ENCODE results near the gene DACH2. TPM values are rescaled to one million over a fixed set of nuclear protein-coding genes. Genes with fewer than 3 reads are reported as not detected.

The DACH2 gene
- total RNA-seq, 4 donors from 2014 or later = 0.27 TPM; not detected in 3

DNA sequence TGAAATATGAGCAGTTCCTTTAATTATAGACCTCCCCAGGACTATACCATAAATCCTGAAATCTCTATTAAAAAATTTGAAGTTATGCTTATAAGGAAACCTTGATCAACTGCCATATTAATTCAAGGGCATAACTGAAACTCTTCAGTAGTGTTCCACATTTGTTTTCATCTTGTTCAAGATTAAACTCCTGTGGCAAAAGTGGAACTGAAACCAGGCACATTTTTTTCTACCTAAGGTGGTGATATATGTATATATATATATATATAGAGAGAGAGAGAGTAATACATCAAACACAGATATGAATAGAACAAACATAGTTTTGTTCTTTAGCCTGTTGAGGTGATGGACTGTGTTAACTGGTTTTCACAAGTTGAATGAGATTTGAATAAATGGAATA lies 287.9 kb downstream of the DACH2 start:
- Histone ChIP-seq H3K4me1 (no peaks in the 10 kb centered on the region), H3K27me3 (no peaks in the 10 kb centered on the region), H3K27ac (no peak overlapping the region), H3K9me3 (no peaks in the 10 kb centered on the region), H3K36me3 (no peaks in the 10 kb centered on the region), H3K4me3 (no peak overlapping the region)
- TF ChIP-seq EP300 (IDR thresholded peaks at IDR 0.05) (no peak), POLR2A (IDR thresholded peaks at IDR 0.05) (no peak), POLR2AphosphoS5 (IDR thresholded peaks at IDR 0.05) (no peak)
- TF ChIP-seq, protein P1, sequence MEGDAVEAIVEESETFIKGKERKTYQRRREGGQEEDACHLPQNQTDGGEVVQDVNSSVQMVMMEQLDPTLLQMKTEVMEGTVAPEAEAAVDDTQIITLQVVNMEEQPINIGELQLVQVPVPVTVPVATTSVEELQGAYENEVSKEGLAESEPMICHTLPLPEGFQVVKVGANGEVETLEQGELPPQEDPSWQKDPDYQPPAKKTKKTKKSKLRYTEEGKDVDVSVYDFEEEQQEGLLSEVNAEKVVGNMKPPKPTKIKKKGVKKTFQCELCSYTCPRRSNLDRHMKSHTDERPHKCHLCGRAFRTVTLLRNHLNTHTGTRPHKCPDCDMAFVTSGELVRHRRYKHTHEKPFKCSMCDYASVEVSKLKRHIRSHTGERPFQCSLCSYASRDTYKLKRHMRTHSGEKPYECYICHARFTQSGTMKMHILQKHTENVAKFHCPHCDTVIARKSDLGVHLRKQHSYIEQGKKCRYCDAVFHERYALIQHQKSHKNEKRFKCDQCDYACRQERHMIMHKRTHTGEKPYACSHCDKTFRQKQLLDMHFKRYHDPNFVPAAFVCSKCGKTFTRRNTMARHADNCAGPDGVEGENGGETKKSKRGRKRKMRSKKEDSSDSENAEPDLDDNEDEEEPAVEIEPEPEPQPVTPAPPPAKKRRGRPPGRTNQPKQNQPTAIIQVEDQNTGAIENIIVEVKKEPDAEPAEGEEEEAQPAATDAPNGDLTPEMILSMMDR (IDR thresholded peaks at IDR 0.05) = no peak
- ATAC-seq = no peak

DNA sequence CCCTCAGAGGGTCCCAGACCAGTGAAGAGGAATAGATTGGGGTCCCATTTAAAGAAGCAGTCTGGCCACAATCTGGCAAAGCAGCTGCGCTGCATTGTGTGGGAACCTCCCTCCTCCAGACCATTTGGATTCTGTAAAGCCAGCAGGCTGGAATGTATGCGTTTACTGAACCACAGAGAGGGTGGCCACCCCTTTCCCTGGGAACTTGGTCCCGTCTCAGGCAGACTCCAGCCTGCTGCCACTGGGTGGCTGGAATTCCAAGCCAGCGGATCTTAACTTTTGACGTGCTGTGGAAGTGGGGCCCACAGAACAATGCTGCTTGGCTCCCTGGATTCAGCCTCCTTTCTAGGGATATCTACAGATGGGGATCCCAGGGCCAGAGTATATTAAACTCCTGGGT lies 307.2 kb downstream of the DACH2 start:
- no peak for ATAC-seq
- H3K27ac ChIP-seq = no peak overlapping the region
- no CpG with 5 or more reads among the region's 5 CpGs for WGBS, 2 donors (ENCODE audit: low coverage in 1 of 2)
- no peak for TF ChIP-seq EP300 (IDR thresholded peaks at IDR 0.05)
- no peak for TF ChIP-seq POLR2A (IDR thresholded peaks at IDR 0.05)
- no peak for TF ChIP-seq POLR2AphosphoS5 (IDR thresholded peaks at IDR 0.05)
- TF ChIP-seq, protein P1 (IDR thresholded peaks at IDR 0.05) = no peak
- no peaks in the 10 kb centered on the region for H3K36me3 ChIP-seq
- H3K4me3 ChIP-seq = no peak overlapping the region
- H3K4me1 ChIP-seq = no peaks in the 10 kb centered on the region
- H3K27me3 ChIP-seq = no peaks in the 10 kb centered on the region
- no peaks in the 10 kb centered on the region for H3K9me3 ChIP-seq

DNA sequence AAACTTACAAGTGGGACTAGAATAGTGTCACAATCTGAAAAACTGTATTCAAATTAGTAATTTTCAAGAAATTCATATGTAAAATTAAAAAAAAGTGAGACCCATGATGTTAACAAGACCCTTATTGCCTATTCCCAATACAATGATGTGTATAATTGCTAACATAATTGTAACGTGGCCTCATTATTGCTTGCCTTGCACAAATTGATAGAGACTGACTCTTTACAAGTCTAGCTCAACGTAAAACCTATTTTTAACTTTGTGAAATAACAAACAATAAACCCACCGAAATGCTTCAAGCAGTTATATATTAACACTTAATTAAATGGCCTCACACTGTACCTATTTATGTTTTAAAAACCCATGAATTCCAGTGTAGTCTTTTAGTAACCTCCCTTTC lies 312.5 kb downstream of the DACH2 start:
- Histone ChIP-seq H3K4me3 (no peak overlapping the region), H3K27ac (no peak overlapping the region), H3K9me3 (no peaks in the 10 kb centered on the region), H3K4me1 (no peaks in the 10 kb centered on the region), H3K36me3 (no peaks in the 10 kb centered on the region), H3K27me3 (no peaks in the 10 kb centered on the region)
- no peak for ATAC-seq
- TF ChIP-seq, protein P1 (IDR thresholded peaks at IDR 0.05) = no peak
- TF ChIP-seq POLR2AphosphoS5 (IDR thresholded peaks at IDR 0.05) = no peak
- TF ChIP-seq POLR2A (IDR thresholded peaks at IDR 0.05) = no peak
- no peak for TF ChIP-seq EP300 (IDR thresholded peaks at IDR 0.05)
- WGBS, 2 donors (ENCODE audit: low coverage in 1 of 2) = 34 to 41% methylated on average over 3 of the region's 3 CpGs

DNA sequence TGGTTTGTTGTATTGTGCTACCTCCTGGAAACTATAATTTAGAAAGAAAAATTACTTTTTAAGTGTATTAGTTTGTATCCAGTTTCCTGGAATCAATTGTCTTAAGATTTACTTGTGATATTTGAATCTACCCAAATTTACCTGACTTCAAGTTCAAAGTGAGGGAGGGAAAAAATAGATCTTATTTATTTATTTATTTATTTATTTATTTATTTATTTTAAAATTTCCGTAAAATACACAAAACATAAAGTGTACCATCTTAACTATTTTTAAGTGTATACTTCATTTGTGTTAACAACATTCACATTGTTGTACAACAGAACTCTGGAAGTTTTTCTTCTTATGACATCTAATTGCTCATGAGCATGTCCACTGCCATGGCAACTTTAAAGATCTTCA lies 356.0 kb downstream of the DACH2 start:
- no peaks in the 10 kb centered on the region for H3K9me3 ChIP-seq
- H3K36me3 ChIP-seq = no peaks in the 10 kb centered on the region
- ATAC-seq = no peak
- 75 to 89% methylated on average over 1 of the region's 1 CpG for WGBS, 2 donors (ENCODE audit: low coverage in 1 of 2)
- H3K27ac ChIP-seq = no peak overlapping the region
- H3K4me3 ChIP-seq = no peak overlapping the region
- no peaks in the 10 kb centered on the region for H3K4me1 ChIP-seq
- TF ChIP-seq POLR2A (IDR thresholded peaks at IDR 0.05) (no peak), POLR2AphosphoS5 (IDR thresholded peaks at IDR 0.05) (no peak), EP300 (IDR thresholded peaks at IDR 0.05) (no peak)
- TF ChIP-seq, protein P1 (IDR thresholded peaks at IDR 0.05) = no peak
- no peaks in the 10 kb centered on the region for H3K27me3 ChIP-seq

DNA sequence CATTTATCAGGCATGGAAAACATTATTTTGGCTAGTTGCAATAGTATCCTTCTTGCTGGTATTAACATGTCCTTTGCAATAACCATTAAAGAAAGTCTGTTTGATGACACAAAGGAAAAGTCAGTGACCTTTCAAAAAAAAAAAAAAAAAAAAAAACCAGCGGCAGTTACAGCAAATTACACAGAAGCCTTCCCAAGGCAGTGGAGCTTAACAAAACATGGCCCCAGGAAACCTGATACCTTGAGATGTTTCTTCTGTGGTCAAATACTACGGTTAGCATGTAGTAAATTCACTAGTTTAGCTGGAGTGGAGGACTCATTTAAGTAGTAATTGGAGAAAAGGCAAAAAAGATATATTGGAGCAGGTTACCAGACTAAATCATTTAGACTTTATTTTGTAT lies 359.1 kb downstream of the DACH2 start:
- no peaks in the 10 kb centered on the region for H3K36me3 ChIP-seq
- no peak for ATAC-seq
- WGBS, 2 donors (ENCODE audit: low coverage in 1 of 2) = 17 to 65% methylated on average over 1 to 2 of the region's 2 CpGs
- no peak for TF ChIP-seq EP300 (IDR thresholded peaks at IDR 0.05)
- no peak for TF ChIP-seq POLR2A (IDR thresholded peaks at IDR 0.05)
- TF ChIP-seq POLR2AphosphoS5 (IDR thresholded peaks at IDR 0.05) = no peak
- TF ChIP-seq, protein P1 (IDR thresholded peaks at IDR 0.05) = no peak
- H3K4me3 ChIP-seq = no peak overlapping the region
- no peaks in the 10 kb centered on the region for H3K27me3 ChIP-seq
- no peaks in the 10 kb centered on the region for H3K4me1 ChIP-seq
- no peaks in the 10 kb centered on the region for H3K9me3 ChIP-seq
- H3K27ac ChIP-seq = no peak overlapping the region

Data from gastroesophageal sphincter (tissue), 4 donors.